ENCODE results near the gene SLC35F3.
"Not testable (repeated sequence)": the region's sequence is repeated elsewhere in the genome, so short reads cannot be mapped to it uniquely, and the experiment has no call there.

Gene SLC35F3

GRCh38 chr1:234294109-234294817 is 389.8 kb downstream of the SLC35F3 start:
- Histone ChIP-seq H3K4me1 (ENCODE audit: control insufficient read depth, insufficient read depth, low read length, unreplicated experiment) (no peaks in the 10 kb centered on the region), H3K27me3 (ENCODE audit: insufficient read depth, low read length) (peaks cover 57% of the 10 kb centered on the region), H3K36me3 (ENCODE audit: insufficient read depth, low read length) (no peaks in the 10 kb centered on the region), H3K27ac (ENCODE audit: low read depth, low read length) (no peak overlapping the region), H2AFZ (ENCODE audit: low read length, unreplicated experiment) (no peak overlapping the region), H3K4me3 (ENCODE audit: low read depth, low read length) (no peak overlapping the region), H3K79me2 (ENCODE audit: control insufficient read depth, insufficient read depth, low read length, unreplicated experiment) (no peaks in the 10 kb centered on the region)

GRCh38 chr1:234295068-234295467 is 390.6 kb downstream of the SLC35F3 start:
- no peaks in the 10 kb centered on the region for H3K36me3 ChIP-seq (ENCODE audit: insufficient read depth, low read length)
- H3K79me2 ChIP-seq (ENCODE audit: control insufficient read depth, insufficient read depth, low read length, unreplicated experiment), result no peaks in the 10 kb centered on the region
- no peak overlapping the region for H3K27ac ChIP-seq (ENCODE audit: low read depth, low read length)
- H2AFZ ChIP-seq (ENCODE audit: low read length, unreplicated experiment), result no peak overlapping the region
- H3K4me3 ChIP-seq (ENCODE audit: low read depth, low read length), result no peak overlapping the region
- H3K4me1 ChIP-seq (ENCODE audit: control insufficient read depth, insufficient read depth, low read length, unreplicated experiment), result no peaks in the 10 kb centered on the region
- H3K27me3 ChIP-seq (ENCODE audit: insufficient read depth, low read length), result peaks cover 60% of the 10 kb centered on the region

- peaks cover 65% of the 10 kb centered on the region for H3K27me3 ChIP-seq (ENCODE audit: insufficient read depth, low read length)
- H3K79me2 ChIP-seq (ENCODE audit: control insufficient read depth, insufficient read depth, low read length, unreplicated experiment), result no peaks in the 10 kb centered on the region
- no peak overlapping the region for H3K27ac ChIP-seq (ENCODE audit: low read depth, low read length)
- H3K4me3 ChIP-seq (ENCODE audit: low read depth, low read length), result no peak overlapping the region
- no peak overlapping the region for H2AFZ ChIP-seq (ENCODE audit: low read length, unreplicated experiment)
- no peaks in the 10 kb centered on the region for H3K36me3 ChIP-seq (ENCODE audit: insufficient read depth, low read length)
- no peaks in the 10 kb centered on the region for H3K4me1 ChIP-seq (ENCODE audit: control insufficient read depth, insufficient read depth, low read length, unreplicated experiment)
Measured at GRCh38 chr1:234295626-234296025, 391.1 kb downstream of the SLC35F3 start.

GRCh38 chr1:234296496-234296895 is 392.0 kb downstream of the SLC35F3 start:
- H3K4me3 ChIP-seq (ENCODE audit: low read depth, low read length), result no peak overlapping the region
- no peaks in the 10 kb centered on the region for H3K4me1 ChIP-seq (ENCODE audit: control insufficient read depth, insufficient read depth, low read length, unreplicated experiment)
- H3K27me3 ChIP-seq (ENCODE audit: insufficient read depth, low read length), result peaks cover 72% of the 10 kb centered on the region
- H3K27ac ChIP-seq (ENCODE audit: low read depth, low read length), result no peak overlapping the region
- H2AFZ ChIP-seq (ENCODE audit: low read length, unreplicated experiment), result no peak overlapping the region
- no peaks in the 10 kb centered on the region for H3K79me2 ChIP-seq (ENCODE audit: control insufficient read depth, insufficient read depth, low read length, unreplicated experiment)
- no peaks in the 10 kb centered on the region for H3K36me3 ChIP-seq (ENCODE audit: insufficient read depth, low read length)

DNA sequence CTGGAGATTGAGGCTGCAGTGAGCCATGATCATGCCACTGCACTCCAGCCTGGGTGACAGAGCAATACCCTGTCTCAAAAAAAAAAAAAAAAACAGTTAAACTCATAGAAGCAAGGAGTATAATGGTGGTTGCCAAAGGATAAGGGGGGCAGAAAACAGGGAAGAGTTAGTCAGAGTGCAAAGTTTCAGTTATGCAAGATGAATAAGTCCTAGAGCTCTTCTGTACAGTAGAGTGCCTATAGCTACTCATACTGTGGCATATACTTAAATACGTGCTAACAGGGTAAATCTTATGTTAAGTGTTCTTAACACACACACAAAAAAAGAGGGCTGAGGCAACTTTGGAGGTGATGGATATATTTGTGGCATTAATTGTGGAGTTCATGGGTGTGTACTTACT is 393.2 kb downstream of the SLC35F3 start:
- Histone ChIP-seq H3K4me1 (ENCODE audit: control insufficient read depth, insufficient read depth, low read length, unreplicated experiment) (no peaks in the 10 kb centered on the region), H3K27me3 (ENCODE audit: insufficient read depth, low read length) (peaks cover 80% of the 10 kb centered on the region), H3K27ac (ENCODE audit: low read depth, low read length) (no peak overlapping the region), H3K4me3 (ENCODE audit: low read depth, low read length) (no peak overlapping the region), H3K79me2 (ENCODE audit: control insufficient read depth, insufficient read depth, low read length, unreplicated experiment) (no peaks in the 10 kb centered on the region), H2AFZ (ENCODE audit: low read length, unreplicated experiment) (no peak overlapping the region), H3K36me3 (ENCODE audit: insufficient read depth, low read length) (no peaks in the 10 kb centered on the region)

- no peaks in the 10 kb centered on the region for H3K36me3 ChIP-seq (ENCODE audit: insufficient read depth, low read length)
- H3K4me1 ChIP-seq (ENCODE audit: control insufficient read depth, insufficient read depth, low read length, unreplicated experiment), result no peaks in the 10 kb centered on the region
- H3K27me3 ChIP-seq (ENCODE audit: insufficient read depth, low read length), result peaks cover 75% of the 10 kb centered on the region
- no peaks in the 10 kb centered on the region for H3K79me2 ChIP-seq (ENCODE audit: control insufficient read depth, insufficient read depth, low read length, unreplicated experiment)
- no peak overlapping the region for H2AFZ ChIP-seq (ENCODE audit: low read length, unreplicated experiment)
- H3K4me3 ChIP-seq (ENCODE audit: low read depth, low read length), result no peak overlapping the region
- no peak overlapping the region for H3K27ac ChIP-seq (ENCODE audit: low read depth, low read length)
Measured at GRCh38 chr1:234300096-234300495, 395.6 kb downstream of the SLC35F3 start.

DNA sequence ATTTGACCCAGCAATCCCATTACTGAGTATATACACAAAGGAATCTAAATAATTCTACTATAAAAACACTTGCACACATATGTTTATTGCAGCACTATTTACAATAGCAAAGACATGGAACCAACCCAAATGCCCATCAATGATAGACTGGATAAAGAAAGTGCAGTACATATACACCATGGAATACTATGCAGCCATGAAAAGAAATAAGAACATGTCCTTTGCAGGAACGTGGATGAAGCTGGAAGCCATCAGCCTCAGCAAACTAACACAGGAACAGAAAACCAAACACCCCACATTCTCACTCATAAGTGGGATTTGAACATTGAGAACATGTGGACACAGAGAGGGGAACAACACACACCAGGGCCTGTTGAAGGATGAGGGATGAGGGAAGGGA is 397.2 kb downstream of the SLC35F3 start:
- not testable (repeated sequence) for H2AFZ ChIP-seq (ENCODE audit: low read length, unreplicated experiment); H3K27ac ChIP-seq (ENCODE audit: low read depth, low read length)

GRCh38 chr1:234302354-234302962 is 398.0 kb downstream of the SLC35F3 start:
- H3K36me3 ChIP-seq (ENCODE audit: insufficient read depth, low read length), result no peaks in the 10 kb centered on the region
- peaks cover 59% of the 10 kb centered on the region for H3K27me3 ChIP-seq (ENCODE audit: insufficient read depth, low read length)
- H3K4me3 ChIP-seq (ENCODE audit: low read depth, low read length), result no peak overlapping the region
- no peak overlapping the region for H2AFZ ChIP-seq (ENCODE audit: low read length, unreplicated experiment)
- H3K27ac ChIP-seq (ENCODE audit: low read depth, low read length), result no peak overlapping the region
- H3K4me1 ChIP-seq (ENCODE audit: control insufficient read depth, insufficient read depth, low read length, unreplicated experiment), result no peaks in the 10 kb centered on the region
- no peaks in the 10 kb centered on the region for H3K79me2 ChIP-seq (ENCODE audit: control insufficient read depth, insufficient read depth, low read length, unreplicated experiment)

More for the DNA sequence above, 397.2 kb downstream of the SLC35F3 start:
- H3K36me3 ChIP-seq (ENCODE audit: insufficient read depth, low read length); H3K4me1 ChIP-seq (ENCODE audit: control insufficient read depth, insufficient read depth, low read length, unreplicated experiment); H3K79me2 ChIP-seq (ENCODE audit: control insufficient read depth, insufficient read depth, low read length, unreplicated experiment); H3K4me3 ChIP-seq (ENCODE audit: low read depth, low read length): not testable (repeated sequence)
- peaks cover 64% of the 10 kb centered on the region for H3K27me3 ChIP-seq (ENCODE audit: insufficient read depth, low read length)

GRCh38 chr1:234303231-234303630 is 398.8 kb downstream of the SLC35F3 start:
- no peak overlapping the region for H3K4me3 ChIP-seq (ENCODE audit: low read depth, low read length)
- no peak overlapping the region for H2AFZ ChIP-seq (ENCODE audit: low read length, unreplicated experiment)
- H3K27ac ChIP-seq (ENCODE audit: low read depth, low read length), result no peak overlapping the region
- no peaks in the 10 kb centered on the region for H3K4me1 ChIP-seq (ENCODE audit: control insufficient read depth, insufficient read depth, low read length, unreplicated experiment)
- H3K36me3 ChIP-seq (ENCODE audit: insufficient read depth, low read length), result no peaks in the 10 kb centered on the region
- H3K79me2 ChIP-seq (ENCODE audit: control insufficient read depth, insufficient read depth, low read length, unreplicated experiment), result no peaks in the 10 kb centered on the region
- peaks cover 54% of the 10 kb centered on the region for H3K27me3 ChIP-seq (ENCODE audit: insufficient read depth, low read length)

- H3K4me3 ChIP-seq (ENCODE audit: low read depth, low read length), result no peak overlapping the region
- H3K27ac ChIP-seq (ENCODE audit: low read depth, low read length), result no peak overlapping the region
- no peak overlapping the region for H2AFZ ChIP-seq (ENCODE audit: low read length, unreplicated experiment)
- peaks cover 50% of the 10 kb centered on the region for H3K27me3 ChIP-seq (ENCODE audit: insufficient read depth, low read length)
- peaks cover 4% of the 10 kb centered on the region for H3K4me1 ChIP-seq (ENCODE audit: control insufficient read depth, insufficient read depth, low read length, unreplicated experiment)
- no peaks in the 10 kb centered on the region for H3K79me2 ChIP-seq (ENCODE audit: control insufficient read depth, insufficient read depth, low read length, unreplicated experiment)
- H3K36me3 ChIP-seq (ENCODE audit: insufficient read depth, low read length), result no peaks in the 10 kb centered on the region
Measured at GRCh38 chr1:234307726-234308125, 403.2 kb downstream of the SLC35F3 start.

DNA sequence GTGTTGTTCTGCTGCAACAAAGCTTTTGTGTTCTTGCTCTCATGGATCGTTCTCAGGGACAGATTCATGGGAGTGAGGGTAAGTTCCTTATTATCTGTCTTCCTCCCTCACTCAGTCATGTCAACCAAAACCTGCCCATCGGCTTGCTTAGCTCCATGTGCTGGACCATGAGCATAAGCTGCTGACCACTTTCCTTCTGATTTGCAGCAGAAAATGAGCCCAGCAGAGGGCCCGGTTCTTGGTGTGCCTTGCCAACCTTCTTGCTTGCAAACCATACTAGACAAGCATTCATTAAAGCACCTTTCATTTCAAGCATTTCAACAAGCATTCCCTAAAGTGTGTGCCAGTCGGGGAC is 404.7 kb downstream of the SLC35F3 start:
- no peaks in the 10 kb centered on the region for H3K79me2 ChIP-seq (ENCODE audit: control insufficient read depth, insufficient read depth, low read length, unreplicated experiment)
- H3K4me1 ChIP-seq (ENCODE audit: control insufficient read depth, insufficient read depth, low read length, unreplicated experiment), result peaks cover 4% of the 10 kb centered on the region
- H3K4me3 ChIP-seq (ENCODE audit: low read depth, low read length), result no peak overlapping the region
- peaks cover 50% of the 10 kb centered on the region for H3K27me3 ChIP-seq (ENCODE audit: insufficient read depth, low read length)
- no peaks in the 10 kb centered on the region for H3K36me3 ChIP-seq (ENCODE audit: insufficient read depth, low read length)
- peak overlapping the region; percentile 12 for H2AFZ ChIP-seq (ENCODE audit: low read length, unreplicated experiment)
- H3K27ac ChIP-seq (ENCODE audit: low read depth, low read length), result no peak overlapping the region

Measured in ACC112 (cell line).